Suprapubic skin (tissue), 4 donors: ENCODE data around the gene THOC6. TPM values are rescaled to one million over a fixed set of nuclear protein-coding genes. Genes with fewer than 3 reads are reported as not detected.
"Not testable (repeated sequence)": the region's sequence is repeated elsewhere in the genome, so short reads cannot be mapped to it uniquely, and the experiment has no call there.

Source experiments
- DNase-seq, 2 donors: peaks; one replicate each; pipeline ENCODE4 v3.0.0-alpha.2; 2019; ENCODE audit warnings: low spot score in 2 of 2
- H3K27ac ChIP-seq: fragments of 200-600 bp; sonication (generic); one replicate; pipeline ENCODE4 v1.5.1; 2019
- H3K27me3 ChIP-seq: fragments of 200-600 bp; sonication (generic); one replicate; pipeline ENCODE4 v1.5.1; 2019
- H3K36me3 ChIP-seq: fragments of 200-600 bp; sonication (generic); one replicate; pipeline ENCODE4 v1.5.1; 2019
- H3K4me1 ChIP-seq: fragments of 200-600 bp; sonication (generic); one replicate; pipeline ENCODE4 v1.5.1; 2019
- H3K4me3 ChIP-seq: fragments of 200-600 bp; sonication (generic); one replicate; pipeline ENCODE4 v1.5.1; 2019; ENCODE audit warnings: mild to moderate bottlenecking
- H3K9me3 ChIP-seq: fragments of 200-600 bp; sonication (generic); one replicate; pipeline ENCODE4 v1.5.1; 2019
- CTCF ChIP-seq, 2 donors: fragments of 200-600 bp in 1 of 2; fragments of 450-650 bp in 1 of 2; sonication (generic) in 1 of 2; IDR thresholded peaks; one replicate each; pipeline ENCODE4 v1.5.1; 2016 to 2019; ENCODE audit warnings: antibody characterized with exemption in 2 of 2, mild to moderate bottlenecking in 1 of 2, moderate library complexity in 1 of 2
- EP300 ChIP-seq: sonication (generic); formaldehyde crosslinking; IDR thresholded peaks from one replicate; pipeline ENCODE4 v1.6.1; 2017; ENCODE audit warnings: antibody characterized with exemption
- POLR2A ChIP-seq, 2 donors: fragments of 450-650 bp; IDR thresholded peaks; one replicate each; pipeline ENCODE4 v1.6.1; 2017; ENCODE audit warnings: antibody characterized with exemption in 2 of 2, mild to moderate bottlenecking in 2 of 2, moderate library complexity in 2 of 2
- POLR2AphosphoS5 ChIP-seq, 3 donors: sonication (generic); formaldehyde crosslinking; IDR thresholded peaks; one replicate each; pipeline ENCODE4 v1.6.1; 2017; ENCODE audit warnings: antibody characterized with exemption in 3 of 3
- WGBS: methylation state at CpG from one replicate; pipeline ENCODE4 v1.1.5; 2018; 5-methylcytosine and 5-hydroxymethylcytosine counted together
- total RNA-seq, 4 donors: library from RNA; depleted of rRNA; stranded (reverse); fragments of >200 nt; gene quantifications; one replicate each; pipeline ENCODE4 v1.1.0, GENCODE V29; 2016

The THOC6 gene
- total RNA-seq, 4 donors from 2014 or later, result 15.8 to 27.0 (median 24.9) TPM

- Histone ChIP-seq H3K4me1 (peaks cover 24% of the 10 kb centered on the region), H3K9me3 (no peaks in the 10 kb centered on the region), H3K27me3 (no peaks in the 10 kb centered on the region), H3K4me3 (no peak overlapping the region), H3K27ac (no peak overlapping the region), H3K36me3 (no peaks in the 10 kb centered on the region)
- no peak for DNase-seq
- 96% methylated on average over 8 of the region's 9 CpGs for WGBS
- TF ChIP-seq POLR2AphosphoS5 (IDR thresholded peaks at IDR 0.05), result no peak
- TF ChIP-seq CTCF (IDR thresholded peaks at IDR 0.05), result no peak
- no peak for TF ChIP-seq POLR2A (IDR thresholded peaks at IDR 0.05)
- no peak for TF ChIP-seq EP300
Measured at GRCh38 chr16:3070608-3071111, 46.8 kb downstream of the THOC6 start.

- no peak for TF ChIP-seq EP300
- TF ChIP-seq POLR2AphosphoS5 (IDR thresholded peaks at IDR 0.05), result no peak
- no peak for TF ChIP-seq CTCF (IDR thresholded peaks at IDR 0.05)
- TF ChIP-seq POLR2A (IDR thresholded peaks at IDR 0.05), result no peak
- Histone ChIP-seq H3K27me3 (no peaks in the 10 kb centered on the region), H3K36me3 (no peaks in the 10 kb centered on the region), H3K4me1 (peaks cover 14% of the 10 kb centered on the region), H3K9me3 (no peaks in the 10 kb centered on the region), H3K4me3 (no peak overlapping the region), H3K27ac (no peak overlapping the region)
- 82% methylated on average over 7 of the region's 7 CpGs for whole genome bisulfite sequencing
- no peak for DNase-seq
Measured at GRCh38 chr16:3071655-3072054, 47.8 kb downstream of the THOC6 start.

GRCh38 chr16:3072148-3072547, 48.3 kb downstream of the THOC6 start:
- H3K27ac ChIP-seq, result not testable (repeated sequence)
- WGBS, result no CpG with 5 or more reads among the region's 4 CpGs

GRCh38 chr16:3072576-3073263, 48.9 kb downstream of the THOC6 start:
- not testable (repeated sequence) for H3K4me3 ChIP-seq, H3K4me1 ChIP-seq, H3K27ac ChIP-seq, H3K9me3 ChIP-seq, H3K36me3 ChIP-seq, DNase-seq, H3K27me3 ChIP-seq
- 85% methylated on average over 8 of the region's 18 CpGs for WGBS

More at GRCh38 chr16:3072148-3072547, 48.3 kb downstream of the THOC6 start:
- H3K27me3 ChIP-seq, H3K9me3 ChIP-seq, DNase-seq, H3K36me3 ChIP-seq, H3K4me3 ChIP-seq: not testable (repeated sequence)
- H3K4me1 ChIP-seq, result peaks cover 12% of the 10 kb centered on the region

- Histone ChIP-seq H3K4me1 (peaks cover 4% of the 10 kb centered on the region), H3K36me3 (no peaks in the 10 kb centered on the region), H3K4me3 (no peak overlapping the region), H3K27me3 (no peaks in the 10 kb centered on the region), H3K9me3 (no peaks in the 10 kb centered on the region), H3K27ac (no peak overlapping the region)
- TF ChIP-seq POLR2A (IDR thresholded peaks at IDR 0.05) (no peak), CTCF (IDR thresholded peaks at IDR 0.05) (no peak), POLR2AphosphoS5 (IDR thresholded peaks at IDR 0.05) (no peak), EP300 (no peak)
- no peak for DNase-seq
- WGBS, result 94% methylated on average over 7 of the region's 7 CpGs
Measured at GRCh38 chr16:3073448-3073847, 49.6 kb downstream of the THOC6 start.

GRCh38 chr16:3074860-3075522, 51.2 kb downstream of the THOC6 start:
- Histone ChIP-seq H3K4me3 (no peak overlapping the region), H3K27ac (no peak overlapping the region), H3K27me3 (no peaks in the 10 kb centered on the region), H3K4me1 (peaks cover 4% of the 10 kb centered on the region), H3K36me3 (no peaks in the 10 kb centered on the region), H3K9me3 (no peaks in the 10 kb centered on the region)
- no peak for TF ChIP-seq POLR2A (IDR thresholded peaks at IDR 0.05)
- TF ChIP-seq CTCF (IDR thresholded peaks at IDR 0.05), result no peak
- no peak for TF ChIP-seq POLR2AphosphoS5 (IDR thresholded peaks at IDR 0.05)
- TF ChIP-seq EP300, result no peak
- 68% methylated on average over 9 of the region's 9 CpGs for WGBS
- DNase-seq, result no peak
